OCI-LY1 (cell line): Measurements from ENCODE around the gene FGA.

ENCODE experiments used
- H2AFZ ChIP-seq: fragments of 200-600 bp; sonication (generic), shearing (Covaris generic); 2 replicates; pipeline ENCODE4 v1.6.0; 2014; ENCODE audit warnings: antibody characterized with exemption, mild to moderate bottlenecking, low read length
- H3F3A ChIP-seq: fragments of 200-600 bp; sonication (generic), shearing (Covaris generic); 2 replicates; pipeline ENCODE4 v1.6.0; 2014; ENCODE audit warnings: mild to moderate bottlenecking, antibody characterized with exemption, low read length, moderate library complexity; ENCODE audit not compliant: insufficient read depth
- H3K27ac ChIP-seq: fragments of 200-600 bp; sonication (generic); 2 replicates; pipeline ENCODE4 v1.5.1; 2014; ENCODE audit warnings: low read length, mixed run types, mild to moderate bottlenecking, low read depth; ENCODE audit not compliant: poor library complexity, severe bottlenecking
- H3K27me3 ChIP-seq: fragments of 200-600 bp; sonication (generic); 2 replicates; pipeline ENCODE4 v1.6.0; 2014; ENCODE audit warnings: antibody characterized with exemption, mild to moderate bottlenecking, low read length, moderate library complexity; ENCODE audit not compliant: insufficient read depth
- H3K36me3 ChIP-seq: fragments of 200-600 bp; sonication (generic); 2 replicates; pipeline ENCODE4 v1.6.1; 2014; ENCODE audit warnings: mild to moderate bottlenecking, antibody characterized with exemption, low read length, moderate library complexity, mixed read lengths; ENCODE audit not compliant: insufficient read depth
- H3K4me1 ChIP-seq: fragments of 200-600 bp; sonication (generic); 2 replicates; pipeline ENCODE4 v1.5.1; 2014; ENCODE audit warnings: mild to moderate bottlenecking, low read length, moderate library complexity; ENCODE audit not compliant: insufficient read depth, severe bottlenecking
- H3K4me2 ChIP-seq: fragments of 200-600 bp; sonication (generic), shearing (Covaris generic); 2 replicates; pipeline ENCODE4 v1.6.1; 2014; ENCODE audit warnings: low read length
- H3K4me3 ChIP-seq: fragments of 200-600 bp; sonication (generic); 2 replicates; pipeline ENCODE4 v1.5.1; 2014; ENCODE audit warnings: low read length, low read depth, mild to moderate bottlenecking, mixed read lengths; ENCODE audit not compliant: poor library complexity, severe bottlenecking
- H3K79me2 ChIP-seq: fragments of 200-600 bp; shearing (Covaris generic); 2 replicates; pipeline ENCODE4 v1.6.1; 2016; ENCODE audit warnings: mixed run types, low read length, mixed read lengths; ENCODE audit not compliant: insufficient read depth
- H3K9ac ChIP-seq: fragments of 200-600 bp; sonication (generic), shearing (Covaris generic); 2 replicates; pipeline ENCODE4 v1.6.1; 2014; ENCODE audit warnings: mild to moderate bottlenecking, low read length, mixed read lengths
- H3K9me2 ChIP-seq: fragments of 200-600 bp; sonication (generic), shearing (Covaris generic); 2 replicates; pipeline ENCODE4 v1.6.1; 2014; ENCODE audit warnings: low read depth, mild to moderate bottlenecking, low read length, mixed read lengths
- H3K9me3 ChIP-seq: fragments of 200-600 bp; shearing (Covaris generic); 2 replicates; pipeline ENCODE4 v1.6.1; 2014; ENCODE audit warnings: low read length, mixed read lengths
- H4K20me1 ChIP-seq: fragments of 200-600 bp; sonication (generic), shearing (Covaris generic); 2 replicates; pipeline ENCODE4 v1.6.0; 2016; ENCODE audit warnings: mild to moderate bottlenecking, low read length; ENCODE audit not compliant: insufficient read depth
- CTCF ChIP-seq: fragments of 200-600 bp; sonication (generic), shearing (Covaris generic); IDR thresholded peaks from 2 replicates; pipeline ENCODE4 v1.5.1; 2017; ENCODE audit warnings: mild to moderate bottlenecking, antibody characterized with exemption, low read length, moderate library complexity, mixed read lengths
- EZH2 ChIP-seq: fragments of 200-600 bp; sonication (generic), shearing (Covaris generic); IDR thresholded peaks from 2 replicates; pipeline ENCODE4 v1.8.0; 2017; ENCODE audit warnings: borderline replicate concordance, mixed run types, mild to moderate bottlenecking, antibody characterized with exemption, low read length, moderate library complexity, mixed read lengths

FGA gene

GRCh38 chr4:154577324-154577723 is 13.2 kb downstream of the FGA start:
- Histone ChIP-seq H3F3A (no peaks in the 10 kb centered on the region), H4K20me1 (no peaks in the 10 kb centered on the region), H3K4me2 (no peak overlapping the region), H3K4me1 (no peaks in the 10 kb centered on the region), H3K79me2 (no peaks in the 10 kb centered on the region), H3K9me3 (no peaks in the 10 kb centered on the region), H3K9me2 (no peaks in the 10 kb centered on the region), H3K27me3 (no peaks in the 10 kb centered on the region), H3K4me3 (no peak overlapping the region), H3K9ac (no peak overlapping the region), H3K36me3 (no peaks in the 10 kb centered on the region), H2AFZ (no peak overlapping the region), H3K27ac (no peak overlapping the region)
- TF ChIP-seq CTCF (no peak), EZH2 (no peak)

DNA sequence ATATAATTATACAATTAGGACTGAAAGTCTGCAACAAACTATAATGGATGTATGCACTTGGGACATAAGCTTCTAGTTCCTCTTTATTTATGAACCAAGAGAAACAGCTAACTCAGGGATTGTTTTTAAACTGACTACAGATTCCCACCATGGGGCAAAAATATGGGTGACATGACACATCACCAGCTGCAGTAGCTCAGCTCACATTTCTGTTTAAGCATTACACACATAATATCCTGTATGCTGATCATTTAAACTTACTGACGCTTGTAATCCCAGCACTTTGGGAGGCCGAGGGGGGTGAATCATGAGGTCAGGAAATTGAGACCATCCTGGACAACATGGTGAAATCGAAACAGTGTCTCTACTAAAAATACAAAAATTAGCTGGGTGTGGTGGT is 16.2 kb downstream of the FGA start:
- no peaks in the 10 kb centered on the region for H3K9me3 ChIP-seq
- no peaks in the 10 kb centered on the region for H3K9me2 ChIP-seq
- no peaks in the 10 kb centered on the region; the same call in 1 of the 2 replicates for H3K27me3 ChIP-seq
- no peaks in the 10 kb centered on the region for H3K79me2 ChIP-seq
- H3K4me3 ChIP-seq, result no peak overlapping the region
- no peak overlapping the region for H3K27ac ChIP-seq
- no peak overlapping the region for H3K4me2 ChIP-seq
- H3F3A ChIP-seq, result no peaks in the 10 kb centered on the region
- H3K4me1 ChIP-seq, result no peaks in the 10 kb centered on the region
- TF ChIP-seq CTCF (no peak), EZH2 (no peak)
- no peak overlapping the region for H3K9ac ChIP-seq
- no peak overlapping the region for H2AFZ ChIP-seq
- H3K36me3 ChIP-seq, result no peaks in the 10 kb centered on the region
- H4K20me1 ChIP-seq, result no peaks in the 10 kb centered on the region

DNA sequence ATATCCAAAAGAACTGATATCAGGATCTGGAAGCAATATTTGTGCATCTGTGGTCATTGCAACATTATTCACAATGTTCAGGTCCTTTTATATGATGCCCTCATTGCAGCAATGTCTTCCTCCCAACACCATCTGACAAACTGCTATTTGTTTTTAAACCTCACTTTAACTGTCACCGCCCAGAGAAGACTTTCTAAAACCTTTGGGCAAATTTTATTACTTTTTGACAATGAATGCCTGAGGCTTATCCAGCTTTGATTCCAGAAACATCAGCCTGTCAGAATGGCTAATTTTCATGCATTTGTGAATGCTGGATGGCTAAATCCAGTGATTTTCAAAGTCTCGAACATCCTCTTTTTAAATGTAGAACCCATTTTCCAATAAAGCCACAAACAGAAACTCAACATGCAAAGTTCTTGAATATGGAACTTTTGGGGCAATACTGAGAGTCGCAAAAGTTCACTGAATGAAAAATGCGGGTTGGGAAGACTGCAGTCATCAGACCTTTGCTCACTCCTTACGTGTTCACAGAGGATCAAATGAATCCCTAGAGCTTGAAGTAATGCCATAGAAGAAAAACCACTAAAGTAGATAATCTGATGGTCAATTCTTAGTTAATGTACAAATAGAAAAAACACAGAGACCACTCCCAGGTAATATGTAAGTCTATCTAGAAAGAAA is 17.2 kb downstream of the FGA start:
- H3K9ac ChIP-seq, result no peak overlapping the region
- no peaks in the 10 kb centered on the region for H3F3A ChIP-seq
- no peak overlapping the region for H2AFZ ChIP-seq
- no peak overlapping the region for H3K27ac ChIP-seq
- H3K79me2 ChIP-seq, result no peaks in the 10 kb centered on the region
- H4K20me1 ChIP-seq, result no peaks in the 10 kb centered on the region
- no peaks in the 10 kb centered on the region for H3K9me2 ChIP-seq
- no peaks in the 10 kb centered on the region for H3K4me1 ChIP-seq
- TF ChIP-seq CTCF (no peak), EZH2 (no peak)
- H3K27me3 ChIP-seq, result no peaks in the 10 kb centered on the region; the same call in 1 of the 2 replicates
- H3K4me3 ChIP-seq, result no peak overlapping the region
- no peak overlapping the region for H3K4me2 ChIP-seq
- H3K36me3 ChIP-seq, result no peaks in the 10 kb centered on the region
- H3K9me3 ChIP-seq, result no peaks in the 10 kb centered on the region
